ENCODE results near the gene VAT1. TPM values are rescaled to one million over a fixed set of nuclear protein-coding genes. Genes with fewer than 3 reads are reported as not detected.
"Not testable (repeated sequence)": the region's sequence is repeated elsewhere in the genome, so short reads cannot be mapped to it uniquely, and the experiment has no call there.

Gene VAT1
- total RNA-seq, 3 donors from 2014 or later: 125 to 402 (median 173) TPM

GRCh38 chr17:43068570-43069367, 46.6 kb upstream of the VAT1 start:
- Histone ChIP-seq H3K4me3 (no peak overlapping the region), H3K4me1 (no peaks in the 10 kb centered on the region), H3K27me3 (no peaks in the 10 kb centered on the region), H3K9me3 (no peaks in the 10 kb centered on the region), H3K36me3 (no peaks in the 10 kb centered on the region), H3K27ac (no peak overlapping the region)
- no peak for TF ChIP-seq POLR2A (IDR thresholded peaks at IDR 0.05)
- no peak for DNase-seq (ENCODE audit: low spot score in 2 of 2)
- intact Hi-C loops (cut with DNase I; ENCODE audit: low total_unique reads): no loop called here

- H3K36me3 ChIP-seq: no peaks in the 10 kb centered on the region
- H3K4me3 ChIP-seq: no peak overlapping the region
- DNase-seq (ENCODE audit: low spot score in 2 of 2): no peak
- H3K4me1 ChIP-seq: no peaks in the 10 kb centered on the region
- no peaks in the 10 kb centered on the region for H3K27me3 ChIP-seq
- TF ChIP-seq CTCF (IDR thresholded peaks at IDR 0.05) (no peak), POLR2A (IDR thresholded peaks at IDR 0.05) (no peak), POLR2AphosphoS5 (IDR thresholded peaks at IDR 0.05) (no peak)
- intact Hi-C loops (cut with DNase I; ENCODE audit: low total_unique reads): no loop called here
- no peak overlapping the region for H3K27ac ChIP-seq
- H3K9me3 ChIP-seq: no peaks in the 10 kb centered on the region
Observed at GRCh38 chr17:43062984-43063638, 40.9 kb upstream of the VAT1 start.

- no peaks in the 10 kb centered on the region for H3K27me3 ChIP-seq
- TF ChIP-seq POLR2A (IDR thresholded peaks at IDR 0.05): no peak
- TF ChIP-seq POLR2AphosphoS5 (IDR thresholded peaks at IDR 0.05): no peak
- no peak for TF ChIP-seq CTCF (IDR thresholded peaks at IDR 0.05)
- no peak for DNase-seq (ENCODE audit: low spot score in 2 of 2)
- no peak overlapping the region for H3K27ac ChIP-seq
- H3K36me3 ChIP-seq: no peaks in the 10 kb centered on the region
- no peak overlapping the region for H3K4me3 ChIP-seq
- intact Hi-C loops (cut with DNase I; ENCODE audit: low total_unique reads): no loop called here
- no peaks in the 10 kb centered on the region for H3K9me3 ChIP-seq
- no peaks in the 10 kb centered on the region for H3K4me1 ChIP-seq
Observed at GRCh38 chr17:43056051-43056450, 33.9 kb upstream of the VAT1 start.

- H3K36me3 ChIP-seq; H3K4me1 ChIP-seq; intact Hi-C loops (cut with DNase I; ENCODE audit: low total_unique reads); H3K27me3 ChIP-seq; H3K27ac ChIP-seq; DNase-seq (ENCODE audit: low spot score in 2 of 2); H3K4me3 ChIP-seq; H3K9me3 ChIP-seq: not testable (repeated sequence)
Observed at GRCh38 chr17:43053008-43053407, 30.8 kb upstream of the VAT1 start.

GRCh38 chr17:43051969-43052368, 29.8 kb upstream of the VAT1 start:
- Histone ChIP-seq H3K4me3 (no peak overlapping the region), H3K36me3 (no peaks in the 10 kb centered on the region), H3K27ac (no peak overlapping the region), H3K4me1 (no peaks in the 10 kb centered on the region), H3K9me3 (no peaks in the 10 kb centered on the region), H3K27me3 (no peaks in the 10 kb centered on the region)
- TF ChIP-seq POLR2A (IDR thresholded peaks at IDR 0.05) (no peak), CTCF (IDR thresholded peaks at IDR 0.05) (no peak), POLR2AphosphoS5 (IDR thresholded peaks at IDR 0.05) (no peak)
- DNase-seq (ENCODE audit: low spot score in 2 of 2): no peak
- intact Hi-C loops (cut with DNase I; ENCODE audit: low total_unique reads): no loop called here

- Histone ChIP-seq H3K36me3 (no peaks in the 10 kb centered on the region), H3K27ac (no peak overlapping the region), H3K9me3 (no peaks in the 10 kb centered on the region), H3K4me1 (no peaks in the 10 kb centered on the region), H3K27me3 (no peaks in the 10 kb centered on the region), H3K4me3 (no peak overlapping the region)
- TF ChIP-seq POLR2A (IDR thresholded peaks at IDR 0.05) (no peak), CTCF (IDR thresholded peaks at IDR 0.05) (no peak), POLR2AphosphoS5 (IDR thresholded peaks at IDR 0.05) (no peak)
- no peak for DNase-seq (ENCODE audit: low spot score in 2 of 2)
- intact Hi-C loops (cut with DNase I; ENCODE audit: low total_unique reads): no loop called here
Observed at GRCh38 chr17:43044024-43044423, 21.8 kb upstream of the VAT1 start.
